ENCODE results near the gene PMIS2. TPM values are rescaled to one million over a fixed set of nuclear protein-coding genes. Genes with fewer than 3 reads are reported as not detected.

The PMIS2 gene
- total and polyA plus RNA-seq, 11 donors = not detected

- H3K36me3 ChIP-seq = peaks cover 0 to 86% (median 81%) of the 10 kb centered on the region in 9 donors
- 92 to 93% (median 93%) methylated on average over 16 to 29 of the region's 29 CpGs for WGBS, 4 donors
- TF ChIP-seq CTCF (IDR thresholded peaks at IDR 0.05) = no peak
- TF ChIP-seq POLR2A (IDR thresholded peaks at IDR 0.05) = no peak
Measured at GRCh38 chr19:35633727-35634440, 47.9 kb downstream of the PMIS2 start.

GRCh38 chr19:35636651-35637050 lies 50.7 kb downstream of the PMIS2 start:
- TF ChIP-seq POLR2A (IDR thresholded peaks at IDR 0.05) = no peak
- no peak for TF ChIP-seq CTCF (IDR thresholded peaks at IDR 0.05)
- DNase-seq (no peak), ATAC-seq (no peak)
- Histone ChIP-seq H3K27me3 (no peaks in the 10 kb centered on the region), H3K9me3 (no peaks in the 10 kb centered on the region), H3K36me3 (peaks cover 0 to 67% (median 66%) of the 10 kb centered on the region in 9 donors), H3K4me1 (peaks cover 0 to 5% (median 0%) of the 10 kb centered on the region in 12 donors), H3K27ac (no peak overlapping the region), H3K4me3 (no peak overlapping the region)
- intact Hi-C loops (cut with DNase I) = no loop called here
- WGBS, 4 donors = 60 to 98% (median 94%) methylated on average over 3 of the region's 3 CpGs

More at GRCh38 chr19:35633727-35634440, 47.9 kb downstream of the PMIS2 start:
- ATAC-seq = no peak
- H3K27ac ChIP-seq = no peak overlapping the region
- DNase-seq = no peak
- no peaks in the 10 kb centered on the region for H3K27me3 ChIP-seq
- H3K4me1 ChIP-seq = peaks cover 4 to 16% (median 11%) of the 10 kb centered on the region in 12 donors
- no peak overlapping the region for H3K4me3 ChIP-seq
- intact Hi-C loops (cut with DNase I) = no loop called here
- H3K9me3 ChIP-seq = no peaks in the 10 kb centered on the region

Other genes with a start within 250 kb of the PMIS2 start
- gene FFAR1, start 238.3 kb upstream of the PMIS2 start, total RNA-seq = not detected
- not detected for gene FFAR1, start 238.3 kb upstream of the PMIS2 start, polyA plus RNA-seq
- under 1 TPM in 1 of 9 donors, not detected in 8; 0.96 TPM for gene FFAR3, start 227.7 kb upstream of the PMIS2 start, total RNA-seq
- gene FFAR3, start 227.7 kb upstream of the PMIS2 start, polyA plus RNA-seq = under 1 TPM; 0.11 to 0.15 TPM
- not detected for gene GPR42, start 215.1 kb upstream of the PMIS2 start, total RNA-seq
- gene GPR42, start 215.1 kb upstream of the PMIS2 start, polyA plus RNA-seq = not detected
- 1 to 10 TPM in 2 of 9 donors, under 1 TPM in 6, not detected in 1; 0.12 to 3.4 (median 0.40) TPM for gene FFAR2, start 137.9 kb upstream of the PMIS2 start, total RNA-seq
- under 1 TPM in 1 of 2 donors, not detected in 1; 0.15 TPM for gene FFAR2, start 137.9 kb upstream of the PMIS2 start, polyA plus RNA-seq
- not detected for gene KRTDAP, start 95.7 kb upstream of the PMIS2 start, total RNA-seq
- not detected for gene KRTDAP, start 95.7 kb upstream of the PMIS2 start, polyA plus RNA-seq
- gene DMKN, start 72.5 kb upstream of the PMIS2 start, total RNA-seq = 10 to 100 TPM in 7 of 9 donors, 1 to 10 TPM in 2; 7.8 to 26.9 (median 12.1) TPM
- gene DMKN, start 72.5 kb upstream of the PMIS2 start, polyA plus RNA-seq = 10 to 100 TPM; 18.2 to 38.8 TPM
- gene SBSN, start 57.9 kb upstream of the PMIS2 start, total RNA-seq = not detected
- gene SBSN, start 57.9 kb upstream of the PMIS2 start, polyA plus RNA-seq = not detected
- not detected for gene GAPDHS, start 52.7 kb upstream of the PMIS2 start, total RNA-seq
- not detected for gene GAPDHS, start 52.7 kb upstream of the PMIS2 start, polyA plus RNA-seq
- 100 to 1,000 TPM in 3 of 9 donors, 10 to 100 TPM in 6; 68.9 to 121 (median 81.6) TPM for gene TMEM147, start 40.5 kb upstream of the PMIS2 start, total RNA-seq
- gene TMEM147, start 40.5 kb upstream of the PMIS2 start, polyA plus RNA-seq = 100 to 1,000 TPM; 103 to 191 TPM
- not detected for gene ATP4A, start 22.5 kb upstream of the PMIS2 start, total RNA-seq
- not detected for gene ATP4A, start 22.5 kb upstream of the PMIS2 start, polyA plus RNA-seq
- 1 to 10 TPM; 1.9 to 9.0 (median 3.9) TPM for gene HAUS5, start 26.6 kb downstream of the PMIS2 start, total RNA-seq
- 1 to 10 TPM; 3.8 to 4.9 TPM for gene HAUS5, start 26.6 kb downstream of the PMIS2 start, polyA plus RNA-seq
- 10 to 100 TPM; 47.4 to 70.0 (median 57.5) TPM for gene RBM42, start 42.9 kb downstream of the PMIS2 start, total RNA-seq
- gene RBM42, start 42.9 kb downstream of the PMIS2 start, polyA plus RNA-seq = 10 to 100 TPM; 63.1 to 89.2 TPM
- gene ETV2, start 55.6 kb downstream of the PMIS2 start, total RNA-seq = 1 to 10 TPM in 1 of 9 donors, under 1 TPM in 6, not detected in 2; 0.23 to 1.6 (median 0.62) TPM
- gene ETV2, start 55.6 kb downstream of the PMIS2 start, polyA plus RNA-seq = 1 to 10 TPM in 1 of 2 donors, under 1 TPM in 1; 0.46 to 1.3 TPM
- 1,000 to 10,000 TPM in 8 of 9 donors, 100 to 1,000 TPM in 1; 944 to 3,219 (median 1,334) TPM for gene COX6B1, start 62.1 kb downstream of the PMIS2 start, total RNA-seq
- 1,000 to 10,000 TPM; 1,378 to 4,659 TPM for gene COX6B1, start 62.1 kb downstream of the PMIS2 start, polyA plus RNA-seq
- not detected for gene UPK1A, start 80.3 kb downstream of the PMIS2 start, total RNA-seq
- not detected for gene UPK1A, start 80.3 kb downstream of the PMIS2 start, polyA plus RNA-seq
- gene ZBTB32, start 118.4 kb downstream of the PMIS2 start, total RNA-seq = under 1 TPM in 1 of 9 donors, not detected in 8; 0.24 TPM
- not detected for gene ZBTB32, start 118.4 kb downstream of the PMIS2 start, polyA plus RNA-seq
- gene KMT2B, start 131.8 kb downstream of the PMIS2 start, total RNA-seq = 10 to 100 TPM; 11.3 to 24.5 (median 15.7) TPM
- gene KMT2B, start 131.8 kb downstream of the PMIS2 start, polyA plus RNA-seq = 10 to 100 TPM; 13.9 to 15.8 TPM
- gene IGFLR1, start 156.3 kb downstream of the PMIS2 start, total RNA-seq = 10 to 100 TPM in 1 of 9 donors, 1 to 10 TPM in 7, under 1 TPM in 1; 0.74 to 25.2 (median 3.6) TPM
- 10 to 100 TPM in 1 of 2 donors, 1 to 10 TPM in 1; 3.4 to 10.8 TPM for gene IGFLR1, start 156.3 kb downstream of the PMIS2 start, polyA plus RNA-seq
- 10 to 100 TPM; 14.3 to 32.8 (median 20.9) TPM for gene U2AF1L4, start 159.2 kb downstream of the PMIS2 start, total RNA-seq
- 10 to 100 TPM in 1 of 2 donors, 1 to 10 TPM in 1; 7.2 to 27.1 TPM for gene U2AF1L4, start 159.2 kb downstream of the PMIS2 start, polyA plus RNA-seq
- 10 to 100 TPM; 25.2 to 69.0 (median 40.9) TPM for gene PSENEN, start 159.5 kb downstream of the PMIS2 start, total RNA-seq
- gene PSENEN, start 159.5 kb downstream of the PMIS2 start, polyA plus RNA-seq = 10 to 100 TPM; 52.6 to 95.1 TPM
- gene LIN37, start 162.4 kb downstream of the PMIS2 start, total RNA-seq = 10 to 100 TPM in 3 of 9 donors, 1 to 10 TPM in 6; 3.7 to 12.2 (median 7.6) TPM
- gene LIN37, start 162.4 kb downstream of the PMIS2 start, polyA plus RNA-seq = 10 to 100 TPM; 20.1 to 23.0 TPM
- 1,000 to 10,000 TPM in 1 of 9 donors, 100 to 1,000 TPM in 8; 226 to 1,012 (median 652) TPM for gene HSPB6, start 170.9 kb downstream of the PMIS2 start, total RNA-seq
- 100 to 1,000 TPM; 156 to 457 TPM for gene HSPB6, start 170.9 kb downstream of the PMIS2 start, polyA plus RNA-seq
- 10 to 100 TPM in 4 of 9 donors, 1 to 10 TPM in 5; 1.9 to 19.7 (median 9.7) TPM for gene PROSER3, start 172.0 kb downstream of the PMIS2 start, total RNA-seq
- 10 to 100 TPM in 1 of 2 donors, 1 to 10 TPM in 1; 6.0 to 12.8 TPM for gene PROSER3, start 172.0 kb downstream of the PMIS2 start, polyA plus RNA-seq
- gene ARHGAP33, start 189.4 kb downstream of the PMIS2 start, total RNA-seq = 1 to 10 TPM in 8 of 9 donors, under 1 TPM in 1; 0.50 to 7.8 (median 5.7) TPM
- gene ARHGAP33, start 189.4 kb downstream of the PMIS2 start, polyA plus RNA-seq = 1 to 10 TPM; 3.2 to 3.4 TPM
- not detected for gene PRODH2, start 226.7 kb downstream of the PMIS2 start, total RNA-seq
- gene PRODH2, start 226.7 kb downstream of the PMIS2 start, polyA plus RNA-seq = not detected